PFSK-1 (cell line): ENCODE data around the gene PDGFRB.

ENCODE experiments used
- FOXP2 ChIP-seq: optimal IDR thresholded peaks from 2 replicates; pipeline ENCODE3; 2011; ENCODE audit warnings: borderline replicate concordance, control low read depth, inconsistent platforms; ENCODE audit not compliant: insufficient read depth; ENCODE audit errors: extremely low read length, extremely low read depth
- POLR2AphosphoS5 ChIP-seq: IDR thresholded peaks from 2 replicates; pipeline ENCODE4 v1.6.1; 2012; ENCODE audit warnings: low read depth, mild to moderate bottlenecking, control low read depth, low read length, moderate library complexity
- SIN3A ChIP-seq: IDR thresholded peaks from 2 replicates; pipeline ENCODE4 v1.6.1; 2012; ENCODE audit warnings: mild to moderate bottlenecking, low read length, moderate library complexity, borderline replicate concordance; ENCODE audit not compliant: insufficient read depth
- TAF1 ChIP-seq: IDR thresholded peaks from 2 replicates; pipeline ENCODE4 v1.6.1; 2012; ENCODE audit warnings: low read length, control low read depth, borderline replicate concordance; ENCODE audit not compliant: insufficient read depth
- TF ChIP-seq, protein P1 (sequence below), 2 experiments: IDR thresholded peaks; 2 replicates each; pipeline versions ENCODE4 v1.6.1 to v1.8.0; 2011 to 2012; ENCODE audit warnings: low read depth in 2 of 2, low read length in 2 of 2, control low read depth in 1 of 2, inconsistent platforms in 1 of 2, mild to moderate bottlenecking in 1 of 2, moderate library complexity in 1 of 2; ENCODE audit not compliant: insufficient read depth in 1 of 2

Gene PDGFRB

DNA sequence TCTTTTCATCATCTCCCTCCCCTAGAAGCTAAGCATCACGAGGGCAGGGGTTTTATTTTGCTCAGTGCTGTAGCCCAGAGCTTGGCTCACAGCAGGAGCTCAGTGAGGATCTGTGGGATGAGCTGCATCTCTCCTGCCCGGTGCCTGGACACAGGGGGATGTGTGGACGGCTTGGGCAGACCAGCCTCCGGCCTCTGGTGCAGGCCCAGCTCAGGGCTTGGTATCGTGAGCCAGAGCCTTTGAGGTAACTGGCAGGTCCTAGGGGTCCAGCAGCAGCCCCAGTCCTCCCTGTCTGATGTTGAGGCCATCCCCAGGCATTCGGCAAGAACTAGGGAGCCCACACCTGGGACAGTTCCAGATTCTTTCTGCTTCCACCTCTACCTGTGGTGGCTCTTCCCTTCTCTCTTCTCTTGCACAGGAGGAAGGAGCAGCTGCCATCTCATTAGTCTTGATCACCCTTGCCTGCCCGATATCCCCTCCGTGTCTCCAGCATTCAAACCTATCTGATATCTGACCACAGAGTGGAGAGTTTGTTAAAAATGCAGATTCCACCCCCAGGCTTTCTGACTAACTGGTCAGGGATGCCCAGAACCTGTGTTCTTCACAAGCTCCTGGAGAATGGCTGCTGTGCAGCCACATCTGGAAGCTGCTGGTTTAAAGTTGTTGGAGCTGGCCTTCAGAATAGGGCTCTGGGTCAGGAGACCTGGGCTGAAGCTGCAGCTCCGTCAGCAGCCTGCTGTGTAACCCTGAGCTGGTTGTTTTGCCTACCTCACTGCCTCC, 26.3 kb upstream of the PDGFRB start:
- TF ChIP-seq FOXP2 (no peak), TAF1 (no peak), POLR2AphosphoS5 (no peak), SIN3A (no peak)
- TF ChIP-seq, protein P1, sequence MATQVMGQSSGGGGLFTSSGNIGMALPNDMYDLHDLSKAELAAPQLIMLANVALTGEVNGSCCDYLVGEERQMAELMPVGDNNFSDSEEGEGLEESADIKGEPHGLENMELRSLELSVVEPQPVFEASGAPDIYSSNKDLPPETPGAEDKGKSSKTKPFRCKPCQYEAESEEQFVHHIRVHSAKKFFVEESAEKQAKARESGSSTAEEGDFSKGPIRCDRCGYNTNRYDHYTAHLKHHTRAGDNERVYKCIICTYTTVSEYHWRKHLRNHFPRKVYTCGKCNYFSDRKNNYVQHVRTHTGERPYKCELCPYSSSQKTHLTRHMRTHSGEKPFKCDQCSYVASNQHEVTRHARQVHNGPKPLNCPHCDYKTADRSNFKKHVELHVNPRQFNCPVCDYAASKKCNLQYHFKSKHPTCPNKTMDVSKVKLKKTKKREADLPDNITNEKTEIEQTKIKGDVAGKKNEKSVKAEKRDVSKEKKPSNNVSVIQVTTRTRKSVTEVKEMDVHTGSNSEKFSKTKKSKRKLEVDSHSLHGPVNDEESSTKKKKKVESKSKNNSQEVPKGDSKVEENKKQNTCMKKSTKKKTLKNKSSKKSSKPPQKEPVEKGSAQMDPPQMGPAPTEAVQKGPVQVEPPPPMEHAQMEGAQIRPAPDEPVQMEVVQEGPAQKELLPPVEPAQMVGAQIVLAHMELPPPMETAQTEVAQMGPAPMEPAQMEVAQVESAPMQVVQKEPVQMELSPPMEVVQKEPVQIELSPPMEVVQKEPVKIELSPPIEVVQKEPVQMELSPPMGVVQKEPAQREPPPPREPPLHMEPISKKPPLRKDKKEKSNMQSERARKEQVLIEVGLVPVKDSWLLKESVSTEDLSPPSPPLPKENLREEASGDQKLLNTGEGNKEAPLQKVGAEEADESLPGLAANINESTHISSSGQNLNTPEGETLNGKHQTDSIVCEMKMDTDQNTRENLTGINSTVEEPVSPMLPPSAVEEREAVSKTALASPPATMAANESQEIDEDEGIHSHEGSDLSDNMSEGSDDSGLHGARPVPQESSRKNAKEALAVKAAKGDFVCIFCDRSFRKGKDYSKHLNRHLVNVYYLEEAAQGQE (IDR thresholded peaks at IDR 0.05; ENCODE audit: insufficient read depth in 1 of 2, low read depth in 2 of 2, low read length in 2 of 2) = no peak

DNA sequence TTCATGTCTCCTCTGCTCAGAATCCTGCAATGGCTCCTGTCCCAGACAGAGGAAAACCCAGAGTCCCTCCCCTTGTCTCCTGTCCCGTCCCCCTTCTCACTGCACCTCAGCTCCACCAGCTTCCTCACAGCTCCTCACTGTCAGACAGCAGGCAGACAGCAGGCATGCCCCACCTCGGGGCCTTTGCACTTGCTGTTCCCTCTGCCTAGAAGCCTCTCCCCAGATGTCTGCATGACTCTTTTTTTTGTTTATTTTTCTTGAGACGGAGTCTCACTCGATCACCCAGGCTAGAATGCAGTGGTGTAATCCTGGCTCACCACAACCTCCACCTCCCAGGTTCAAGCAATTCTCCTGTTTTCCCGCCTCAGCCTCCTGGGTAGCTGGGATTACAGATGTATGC, 25.4 kb upstream of the PDGFRB start:
- no peak for TF ChIP-seq TAF1
- TF ChIP-seq, protein P1 (IDR thresholded peaks at IDR 0.05; ENCODE audit: insufficient read depth in 1 of 2, low read depth in 2 of 2, low read length in 2 of 2) = no peak
- TF ChIP-seq SIN3A = no peak
- TF ChIP-seq POLR2AphosphoS5 = no peak
- TF ChIP-seq FOXP2 = no peak

DNA sequence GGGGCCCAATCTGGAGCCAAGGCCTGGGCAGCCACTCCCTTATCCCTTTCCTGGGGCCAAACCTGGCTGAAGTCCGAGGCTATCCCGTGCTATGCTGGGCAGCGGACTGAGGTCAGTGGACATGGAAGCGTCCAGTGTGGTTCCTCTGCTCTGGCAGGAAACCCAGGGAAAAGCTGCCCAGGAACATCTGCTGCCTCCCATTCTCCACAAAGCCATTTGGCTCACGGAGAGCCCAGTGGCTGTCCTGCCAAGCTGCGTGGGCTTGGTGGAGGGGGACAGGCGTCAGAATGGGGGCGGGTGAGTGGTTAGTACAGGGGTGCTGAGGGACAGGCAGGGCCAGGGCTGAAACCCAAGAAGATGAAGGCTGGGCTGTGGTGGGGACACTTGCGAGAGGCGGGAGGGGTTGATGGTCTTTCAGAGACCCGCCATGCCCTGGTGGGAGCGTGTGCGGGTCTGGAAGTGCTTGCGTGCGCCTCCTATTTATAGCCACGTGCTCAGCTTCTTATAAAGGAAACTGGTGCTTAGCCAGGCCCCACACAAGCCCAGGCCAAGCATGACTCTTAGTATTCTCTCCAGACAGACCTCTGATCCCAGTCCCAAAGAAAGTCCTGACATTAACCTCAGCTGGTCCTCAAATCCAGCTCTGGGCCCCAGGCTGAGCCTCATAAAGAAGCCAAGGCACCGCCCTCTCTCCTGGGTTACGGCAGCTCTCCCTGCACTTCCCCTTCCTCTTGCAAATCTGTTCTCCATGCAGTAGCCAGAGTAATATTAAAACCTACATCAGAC, 24.8 kb upstream of the PDGFRB start:
- TF ChIP-seq, protein P1 (IDR thresholded peaks at IDR 0.05; ENCODE audit: insufficient read depth in 1 of 2, low read depth in 2 of 2, low read length in 2 of 2) = no peak
- no peak for TF ChIP-seq FOXP2
- no peak for TF ChIP-seq SIN3A
- no peak for TF ChIP-seq TAF1
- TF ChIP-seq POLR2AphosphoS5 = no peak

DNA sequence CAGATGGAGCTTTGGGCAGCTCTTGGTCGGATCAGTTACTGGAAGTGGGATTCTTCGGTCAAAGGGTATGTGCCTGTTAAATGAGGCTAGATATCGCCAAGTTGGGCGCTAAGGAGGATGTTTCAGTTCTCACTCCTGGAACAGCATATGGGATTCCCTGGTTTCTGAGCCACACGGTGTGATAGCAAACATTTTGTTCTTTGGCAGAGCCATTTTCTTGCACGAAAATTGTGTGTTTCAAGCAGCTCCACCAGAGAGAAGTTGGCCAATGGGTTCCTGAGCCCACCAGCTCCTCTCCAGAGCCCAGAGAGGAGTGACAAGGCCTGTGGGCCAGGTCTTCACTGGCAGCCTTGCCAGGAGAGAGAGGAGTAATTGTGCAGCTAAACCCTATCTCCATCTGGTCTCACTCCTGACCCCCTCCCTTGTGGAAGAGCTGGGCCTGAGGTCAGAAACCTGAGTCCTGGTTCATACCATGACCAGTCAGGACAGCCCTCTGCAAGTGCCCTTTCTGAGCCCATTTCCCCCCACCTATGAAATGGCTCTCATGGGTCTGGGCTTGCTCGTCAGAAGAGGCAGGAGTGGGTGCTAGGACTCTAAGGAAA, 23.5 kb upstream of the PDGFRB start:
- TF ChIP-seq TAF1 = no peak
- no peak for TF ChIP-seq SIN3A
- no peak for TF ChIP-seq POLR2AphosphoS5
- no peak for TF ChIP-seq FOXP2
- TF ChIP-seq, protein P1 (IDR thresholded peaks at IDR 0.05; ENCODE audit: insufficient read depth in 1 of 2, low read depth in 2 of 2, low read length in 2 of 2) = no peak
